ENCODE results near the gene ZEB1. TPM values are rescaled to one million over a fixed set of nuclear protein-coding genes. Genes with fewer than 3 reads are reported as not detected.
"Not testable (repeated sequence)": the region's sequence is repeated elsewhere in the genome, so short reads cannot be mapped to it uniquely, and the experiment has no call there.

The ZEB1 gene
- total RNA-seq, 2 experiments from 2014 or later = 24.8 to 29.1 TPM

- CTCF ChIA-PET = not testable (repeated sequence)
Observed at GRCh38 chr10:31405829-31406228, 86.8 kb downstream of the ZEB1 start.

GRCh38 chr10:31412397-31412796 lies 93.4 kb downstream of the ZEB1 start:
- intact Hi-C loops (cut with micrococcal nuclease); CTCF ChIA-PET; H3K27me3 Mint-ChIP-seq (ENCODE audit: low read depth); H3K4me3 Mint-ChIP-seq; DNase-seq; H3K27ac Mint-ChIP-seq: not testable (repeated sequence)
- Mint-ChIP-seq H3K9me3 (peaks cover 13% of the 10 kb centered on the region), H3K4me1 (ENCODE audit: low read depth) (peaks cover 23% of the 10 kb centered on the region), H3K36me3 (ENCODE audit: low read depth) (peaks cover 24% of the 10 kb centered on the region)

More at GRCh38 chr10:31405829-31406228, 86.8 kb downstream of the ZEB1 start:
- DNase-seq; H3K27ac Mint-ChIP-seq; intact Hi-C loops (cut with micrococcal nuclease); H3K4me3 Mint-ChIP-seq; H3K27me3 Mint-ChIP-seq (ENCODE audit: low read depth): not testable (repeated sequence)
- Mint-ChIP-seq H3K36me3 (ENCODE audit: low read depth) (peaks cover 34% of the 10 kb centered on the region), H3K9me3 (peaks cover 14% of the 10 kb centered on the region), H3K4me1 (ENCODE audit: low read depth) (peaks cover 16% of the 10 kb centered on the region)

GRCh38 chr10:31413325-31413724 lies 94.3 kb downstream of the ZEB1 start:
- H3K27ac Mint-ChIP-seq = no peak overlapping the region
- peaks cover 26% of the 10 kb centered on the region for H3K4me1 Mint-ChIP-seq (ENCODE audit: low read depth)
- no peak for DNase-seq
- intact Hi-C loops (cut with micrococcal nuclease) = no loop called here
- peaks cover 13% of the 10 kb centered on the region for H3K9me3 Mint-ChIP-seq
- H3K27me3 Mint-ChIP-seq (ENCODE audit: low read depth) = no peaks in the 10 kb centered on the region
- H3K4me3 Mint-ChIP-seq = no peak overlapping the region
- CTCF ChIA-PET = interaction anchor here (0.8 kb wide), 1 partner anchor 17 kb away, joined by 3 read pairs; no protein-coding TSS in a partner anchor
- H3K36me3 Mint-ChIP-seq (ENCODE audit: low read depth) = peaks cover 24% of the 10 kb centered on the region

- H3K4me1 Mint-ChIP-seq (ENCODE audit: low read depth) = peaks cover 50% of the 10 kb centered on the region
- intact Hi-C loops (cut with micrococcal nuclease) = no loop called here
Observed at GRCh38 chr10:31418481-31418880, 99.5 kb downstream of the ZEB1 start.

GRCh38 chr10:31419394-31420063 lies 100.5 kb downstream of the ZEB1 start:
- Mint-ChIP-seq H3K4me1 (ENCODE audit: low read depth) (peaks cover 51% of the 10 kb centered on the region), H3K27me3 (ENCODE audit: low read depth) (no peaks in the 10 kb centered on the region), H3K4me3 (no peak overlapping the region), H3K27ac (no peak overlapping the region), H3K9me3 (no peaks in the 10 kb centered on the region), H3K36me3 (ENCODE audit: low read depth) (peaks cover 11% of the 10 kb centered on the region)
- intact Hi-C loops (cut with micrococcal nuclease) = no loop called here
- CTCF ChIA-PET = no interaction called here
- peak; percentile 8 for DNase-seq

More at GRCh38 chr10:31418481-31418880, 99.5 kb downstream of the ZEB1 start:
- Mint-ChIP-seq H3K9me3 (no peaks in the 10 kb centered on the region), H3K27me3 (ENCODE audit: low read depth) (no peaks in the 10 kb centered on the region), H3K4me3 (no peak overlapping the region), H3K27ac (no peak overlapping the region), H3K36me3 (ENCODE audit: low read depth) (peaks cover 11% of the 10 kb centered on the region)
- no peak for DNase-seq
- CTCF ChIA-PET = no interaction called here

GRCh38 chr10:31421322-31421721 lies 102.3 kb downstream of the ZEB1 start:
- H3K27me3 Mint-ChIP-seq (ENCODE audit: low read depth) = no peaks in the 10 kb centered on the region
- peaks cover 57% of the 10 kb centered on the region for H3K4me1 Mint-ChIP-seq (ENCODE audit: low read depth)
- intact Hi-C loops (cut with micrococcal nuclease) = no loop called here
- no peak overlapping the region for H3K4me3 Mint-ChIP-seq
- H3K9me3 Mint-ChIP-seq = no peaks in the 10 kb centered on the region
- no peak overlapping the region for H3K27ac Mint-ChIP-seq
- no peak for DNase-seq
- CTCF ChIA-PET = no interaction called here
- peaks cover 11% of the 10 kb centered on the region for H3K36me3 Mint-ChIP-seq (ENCODE audit: low read depth)

- H3K27me3 Mint-ChIP-seq (ENCODE audit: low read depth) = no peaks in the 10 kb centered on the region
- H3K27ac Mint-ChIP-seq = no peak overlapping the region
- intact Hi-C loops (cut with micrococcal nuclease) = no loop called here
- CTCF ChIA-PET = no interaction called here
- peaks cover 60% of the 10 kb centered on the region for H3K4me1 Mint-ChIP-seq (ENCODE audit: low read depth)
- H3K9me3 Mint-ChIP-seq = no peaks in the 10 kb centered on the region
- peaks cover 10% of the 10 kb centered on the region for H3K36me3 Mint-ChIP-seq (ENCODE audit: low read depth)
- no peak for DNase-seq
- H3K4me3 Mint-ChIP-seq = no peak overlapping the region
Observed at GRCh38 chr10:31422634-31423033, 103.6 kb downstream of the ZEB1 start.

GRCh38 chr10:31424473-31424872 lies 105.5 kb downstream of the ZEB1 start:
- no peak overlapping the region for H3K27ac Mint-ChIP-seq
- H3K36me3 Mint-ChIP-seq (ENCODE audit: low read depth) = peaks cover 18% of the 10 kb centered on the region
- CTCF ChIA-PET = no interaction called here
- no peaks in the 10 kb centered on the region for H3K27me3 Mint-ChIP-seq (ENCODE audit: low read depth)
- intact Hi-C loops (cut with micrococcal nuclease) = no loop called here
- H3K4me3 Mint-ChIP-seq = no peak overlapping the region
- no peak for DNase-seq
- peaks cover 6% of the 10 kb centered on the region for H3K9me3 Mint-ChIP-seq
- H3K4me1 Mint-ChIP-seq (ENCODE audit: low read depth) = peaks cover 67% of the 10 kb centered on the region

- no peak overlapping the region for H3K4me3 Mint-ChIP-seq
- peaks cover 14% of the 10 kb centered on the region for H3K36me3 Mint-ChIP-seq (ENCODE audit: low read depth)
- peaks cover 54% of the 10 kb centered on the region for H3K4me1 Mint-ChIP-seq (ENCODE audit: low read depth)
- CTCF ChIA-PET = no interaction called here
- intact Hi-C loops (cut with micrococcal nuclease) = no loop called here
- DNase-seq = no peak
- H3K9me3 Mint-ChIP-seq = peaks cover 6% of the 10 kb centered on the region
- no peaks in the 10 kb centered on the region for H3K27me3 Mint-ChIP-seq (ENCODE audit: low read depth)
- no peak overlapping the region for H3K27ac Mint-ChIP-seq
Observed at GRCh38 chr10:31426401-31426800, 107.4 kb downstream of the ZEB1 start.

- intact Hi-C loops (cut with micrococcal nuclease); H3K27ac Mint-ChIP-seq; DNase-seq; H3K9me3 Mint-ChIP-seq; H3K4me3 Mint-ChIP-seq; H3K27me3 Mint-ChIP-seq (ENCODE audit: low read depth): not testable (repeated sequence)
- H3K4me1 Mint-ChIP-seq (ENCODE audit: low read depth) = peaks cover 51% of the 10 kb centered on the region
- H3K36me3 Mint-ChIP-seq (ENCODE audit: low read depth) = peaks cover 11% of the 10 kb centered on the region
- CTCF ChIA-PET = interaction anchor here (0.6 to 1.0 kb wide), 2 partner anchors 174 to 430 kb away, joined by 3 to 5 read pairs; no protein-coding TSS in a partner anchor
Observed at GRCh38 chr10:31427334-31427733, 108.3 kb downstream of the ZEB1 start.

- intact Hi-C loops (cut with micrococcal nuclease) = loop anchor here (1.0 to 2.0 kb wide), 5 partner anchors 76 to 728 kb away; partner anchors contain the start of gene ZEB1
- H3K4me3 Mint-ChIP-seq; DNase-seq; H3K27ac Mint-ChIP-seq; H3K27me3 Mint-ChIP-seq (ENCODE audit: low read depth); H3K9me3 Mint-ChIP-seq: not testable (repeated sequence)
- CTCF ChIA-PET = interaction anchor here (0.6 to 1.9 kb wide), 4 partner anchors 13 to 699 kb away, joined by 3 to 6 read pairs (median 4); no protein-coding TSS in a partner anchor
- peaks cover 46% of the 10 kb centered on the region for H3K4me1 Mint-ChIP-seq (ENCODE audit: low read depth)
- peaks cover 13% of the 10 kb centered on the region for H3K36me3 Mint-ChIP-seq (ENCODE audit: low read depth)
Observed at GRCh38 chr10:31428499-31428898, 109.5 kb downstream of the ZEB1 start.

GRCh38 chr10:31431021-31431420 lies 112.0 kb downstream of the ZEB1 start:
- no peak for DNase-seq
- Mint-ChIP-seq H3K4me3 (no peak overlapping the region), H3K4me1 (ENCODE audit: low read depth) (peaks cover 31% of the 10 kb centered on the region), H3K27me3 (ENCODE audit: low read depth) (no peaks in the 10 kb centered on the region), H3K9me3 (peaks cover 13% of the 10 kb centered on the region), H3K27ac (no peak overlapping the region), H3K36me3 (ENCODE audit: low read depth) (peaks cover 21% of the 10 kb centered on the region)
- intact Hi-C loops (cut with micrococcal nuclease) = no loop called here
- CTCF ChIA-PET = interaction anchor here (0.6 kb wide), 1 partner anchor 18 kb away, joined by 3 read pairs; no protein-coding TSS in a partner anchor

GRCh38 chr10:31437959-31438358 lies 118.9 kb downstream of the ZEB1 start:
- Mint-ChIP-seq H3K36me3 (ENCODE audit: low read depth) (peaks cover 32% of the 10 kb centered on the region), H3K4me3 (no peak overlapping the region), H3K4me1 (ENCODE audit: low read depth) (peaks cover 4% of the 10 kb centered on the region), H3K9me3 (peaks cover 26% of the 10 kb centered on the region), H3K27me3 (ENCODE audit: low read depth) (no peaks in the 10 kb centered on the region), H3K27ac (no peak overlapping the region)
- CTCF ChIA-PET = interaction anchor here (0.5 kb wide), 1 partner anchor 1283 kb away, joined by 4 read pairs; no protein-coding TSS in a partner anchor
- no peak for DNase-seq
- intact Hi-C loops (cut with micrococcal nuclease) = no loop called here
